ENCODE measurements around the gene LDLRAP1.

LDLRAP1 gene

DNA sequence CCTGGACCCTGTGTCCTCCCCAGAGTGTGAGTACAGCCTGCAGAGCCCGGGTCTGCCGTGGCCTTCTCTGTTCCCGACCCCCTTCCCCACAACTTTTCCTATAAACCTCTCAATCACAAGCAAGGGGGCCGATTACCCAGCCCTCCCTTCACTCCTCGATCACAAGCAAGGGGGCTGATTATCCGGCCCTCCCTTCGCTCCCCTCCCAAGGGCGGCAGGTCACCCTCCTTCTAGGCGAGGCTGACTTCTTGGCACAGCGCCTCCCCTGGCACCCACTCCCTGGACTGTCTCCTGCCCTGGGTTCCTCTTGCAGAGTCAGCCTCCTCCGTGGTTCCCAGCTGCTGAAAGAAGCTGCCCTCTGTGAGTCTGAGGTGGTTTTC is 12.3 kb upstream of the LDLRAP1 start:
- DNase-seq: no peak
- Histone ChIP-seq H3K27ac (no peak overlapping the region), H3K36me3 (no peaks in the 10 kb centered on the region), H3K9me3 (ENCODE audit: severe bottlenecking) (no peaks in the 10 kb centered on the region), H3K4me3 (ENCODE audit: low read depth, low read length) (no peak overlapping the region), H3K27me3 (ENCODE audit: insufficient read depth, low read depth, severe bottlenecking) (no peaks in the 10 kb centered on the region)
- TF ChIP-seq, protein P1, sequence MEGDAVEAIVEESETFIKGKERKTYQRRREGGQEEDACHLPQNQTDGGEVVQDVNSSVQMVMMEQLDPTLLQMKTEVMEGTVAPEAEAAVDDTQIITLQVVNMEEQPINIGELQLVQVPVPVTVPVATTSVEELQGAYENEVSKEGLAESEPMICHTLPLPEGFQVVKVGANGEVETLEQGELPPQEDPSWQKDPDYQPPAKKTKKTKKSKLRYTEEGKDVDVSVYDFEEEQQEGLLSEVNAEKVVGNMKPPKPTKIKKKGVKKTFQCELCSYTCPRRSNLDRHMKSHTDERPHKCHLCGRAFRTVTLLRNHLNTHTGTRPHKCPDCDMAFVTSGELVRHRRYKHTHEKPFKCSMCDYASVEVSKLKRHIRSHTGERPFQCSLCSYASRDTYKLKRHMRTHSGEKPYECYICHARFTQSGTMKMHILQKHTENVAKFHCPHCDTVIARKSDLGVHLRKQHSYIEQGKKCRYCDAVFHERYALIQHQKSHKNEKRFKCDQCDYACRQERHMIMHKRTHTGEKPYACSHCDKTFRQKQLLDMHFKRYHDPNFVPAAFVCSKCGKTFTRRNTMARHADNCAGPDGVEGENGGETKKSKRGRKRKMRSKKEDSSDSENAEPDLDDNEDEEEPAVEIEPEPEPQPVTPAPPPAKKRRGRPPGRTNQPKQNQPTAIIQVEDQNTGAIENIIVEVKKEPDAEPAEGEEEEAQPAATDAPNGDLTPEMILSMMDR (IDR thresholded peaks at IDR 0.05; ENCODE audit: low read depth, low read length): no peak

GRCh38 chr1:25532970-25533369 is 10.4 kb upstream of the LDLRAP1 start:
- H3K9me3 ChIP-seq (ENCODE audit: severe bottlenecking): no peaks in the 10 kb centered on the region
- H3K36me3 ChIP-seq: no peaks in the 10 kb centered on the region
- no peak overlapping the region for H3K4me3 ChIP-seq (ENCODE audit: low read depth, low read length)
- no peak overlapping the region for H3K27ac ChIP-seq
- TF ChIP-seq, protein P1 (IDR thresholded peaks at IDR 0.05; ENCODE audit: low read depth, low read length): no peak
- no peak for DNase-seq
- H3K27me3 ChIP-seq (ENCODE audit: insufficient read depth, low read depth, severe bottlenecking): no peaks in the 10 kb centered on the region

DNA sequence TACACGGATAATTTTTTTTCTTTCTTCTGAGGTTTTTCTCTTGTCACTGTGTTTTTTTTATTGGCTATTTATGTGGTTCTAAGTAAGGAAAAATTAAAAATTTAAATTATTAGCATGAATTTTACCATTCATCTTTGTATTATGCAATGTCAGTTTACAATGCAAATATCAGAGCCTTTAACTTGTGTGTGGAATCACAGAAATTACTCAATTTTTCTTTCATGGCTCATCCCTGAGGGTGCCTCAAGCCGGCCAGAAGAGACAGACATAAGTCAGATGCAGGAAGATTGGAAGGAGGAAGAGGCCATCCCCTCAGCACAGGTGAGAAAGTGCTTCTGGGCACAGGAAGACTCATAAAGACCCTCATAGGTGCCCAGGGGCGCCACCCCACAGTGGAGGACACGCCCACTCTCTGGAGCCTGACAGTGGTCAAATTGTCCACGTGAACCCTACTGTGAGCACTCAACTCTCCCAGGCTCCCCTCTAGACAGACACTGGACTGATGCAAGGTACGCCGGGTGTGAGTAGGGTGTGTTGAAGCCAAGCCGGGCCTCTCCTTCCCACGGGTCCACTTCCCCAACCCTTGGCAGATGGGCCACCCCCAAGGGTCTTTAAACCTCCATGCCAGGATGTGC is 9.5 kb upstream of the LDLRAP1 start:
- TF ChIP-seq, protein P1 (IDR thresholded peaks at IDR 0.05; ENCODE audit: low read depth, low read length): no peak
- no peak for DNase-seq
- no peak overlapping the region for H3K4me3 ChIP-seq (ENCODE audit: low read depth, low read length)
- H3K27me3 ChIP-seq (ENCODE audit: insufficient read depth, low read depth, severe bottlenecking): no peaks in the 10 kb centered on the region
- no peak overlapping the region for H3K27ac ChIP-seq
- no peaks in the 10 kb centered on the region for H3K36me3 ChIP-seq
- no peaks in the 10 kb centered on the region for H3K9me3 ChIP-seq (ENCODE audit: severe bottlenecking)

DNA sequence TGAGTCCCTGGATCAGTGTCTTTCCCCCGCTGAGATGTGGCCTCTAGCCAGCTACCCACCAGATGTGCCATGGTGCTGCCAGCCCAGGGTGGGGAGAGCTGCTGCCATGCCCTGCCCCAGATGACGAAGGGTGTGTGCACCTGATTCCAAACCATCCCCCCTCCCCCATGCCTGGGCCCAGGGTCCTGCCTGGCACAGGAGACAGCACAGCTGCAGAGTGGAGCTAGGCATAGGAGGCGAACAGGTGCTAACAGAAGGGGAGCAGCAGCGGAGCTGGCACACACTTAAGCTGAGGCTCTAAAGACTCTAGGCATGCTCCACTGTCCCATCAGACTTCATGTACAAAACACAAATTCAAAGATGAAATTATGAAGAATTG is 9.0 kb upstream of the LDLRAP1 start:
- H3K27ac ChIP-seq: no peak overlapping the region
- no peaks in the 10 kb centered on the region for H3K27me3 ChIP-seq (ENCODE audit: insufficient read depth, low read depth, severe bottlenecking)
- H3K9me3 ChIP-seq (ENCODE audit: severe bottlenecking): no peaks in the 10 kb centered on the region
- no peak for DNase-seq
- TF ChIP-seq, protein P1 (IDR thresholded peaks at IDR 0.05; ENCODE audit: low read depth, low read length): no peak
- H3K4me3 ChIP-seq (ENCODE audit: low read depth, low read length): no peak overlapping the region
- no peaks in the 10 kb centered on the region for H3K36me3 ChIP-seq

- DNase-seq: no peak
- no peaks in the 10 kb centered on the region for H3K27me3 ChIP-seq (ENCODE audit: insufficient read depth, low read depth, severe bottlenecking)
- TF ChIP-seq, protein P1 (IDR thresholded peaks at IDR 0.05; ENCODE audit: low read depth, low read length): no peak
- no peaks in the 10 kb centered on the region for H3K36me3 ChIP-seq
- H3K27ac ChIP-seq: no peak overlapping the region
- H3K4me3 ChIP-seq (ENCODE audit: low read depth, low read length): no peak overlapping the region
- H3K9me3 ChIP-seq (ENCODE audit: severe bottlenecking): no peaks in the 10 kb centered on the region
Measured at GRCh38 chr1:25536124-25536523, 7.3 kb upstream of the LDLRAP1 start.

Data from WERI-Rb-1 (cell line).